Gastrocnemius medialis (tissue), 4 donors: ENCODE data around the gene PLS1.

Experiments used
- CTCF ChIP-seq, 5 experiments: fragments of 450-650 bp in 3 of 5; fragments of 200-600 bp in 2 of 5; sonication (generic) in 2 of 5; IDR thresholded peaks in 4 of 5; conservative IDR thresholded peaks in 1 of 5; 1 replicate in 4 of 5; 2 replicates in 1 of 5; pipeline ENCODE4 v1.5.1; 2016 to 2019; ENCODE audit warnings: antibody characterized with exemption in 5 of 5, mild to moderate bottlenecking in 3 of 5, moderate library complexity in 3 of 5
- POLR2A ChIP-seq, 2 donors: fragments of 450-650 bp; IDR thresholded peaks; one replicate each; pipeline ENCODE4 v1.6.1; 2017; ENCODE audit warnings: antibody characterized with exemption in 2 of 2, mild to moderate bottlenecking in 2 of 2, moderate library complexity in 2 of 2

GRCh38 chr3:142693136-142693853 lies 97.1 kb downstream of the PLS1 start:
- TF ChIP-seq CTCF (IDR thresholded peaks at IDR 0.05 in 4 of 5, conservative IDR thresholded peaks at IDR 0.05 in 1 of 5) (no peak), POLR2A (IDR thresholded peaks at IDR 0.05) (no peak)
